Measurements from ENCODE around the gene SESTD1.
"Not testable (repeated sequence)": the region's sequence is repeated elsewhere in the genome, so short reads cannot be mapped to it uniquely, and the experiment has no call there.

The SESTD1 gene

DNA sequence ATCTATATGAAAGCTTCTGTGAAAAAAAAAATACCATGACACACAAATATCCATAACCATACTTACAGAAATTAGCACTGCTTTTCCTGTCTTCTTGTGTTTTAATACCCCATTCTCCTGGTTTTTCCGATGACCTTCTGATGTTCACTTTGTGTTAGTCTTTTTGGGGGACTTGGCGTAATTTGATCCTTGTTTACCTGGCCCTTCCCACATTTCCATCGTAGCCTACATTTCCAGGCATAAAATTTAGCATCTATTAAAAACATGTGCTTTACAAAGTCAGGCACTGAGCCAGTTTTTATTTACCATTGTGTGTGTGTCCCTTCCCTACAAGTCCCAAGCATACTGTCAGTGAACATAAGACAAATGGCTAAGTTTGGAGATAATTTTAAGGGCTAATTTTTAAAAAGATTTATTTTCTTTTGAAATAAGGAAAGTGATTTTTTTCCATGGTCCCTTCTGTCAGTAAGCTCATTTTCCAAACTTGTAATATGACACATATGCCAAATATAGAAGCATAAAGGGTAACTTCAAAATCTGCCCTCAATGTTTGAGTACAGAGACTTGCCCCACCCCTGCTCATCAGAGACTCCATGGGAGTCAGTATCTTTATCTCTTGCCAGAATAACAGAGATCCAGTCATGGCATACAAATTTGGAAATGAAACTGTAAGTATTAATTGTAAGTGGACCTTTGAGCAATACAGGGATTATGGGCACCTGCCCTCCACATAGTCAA lies 27.3 kb downstream of the SESTD1 start:
- DNase-seq (ENCODE audit: low read depth in 2 of 2) = no peak

DNA sequence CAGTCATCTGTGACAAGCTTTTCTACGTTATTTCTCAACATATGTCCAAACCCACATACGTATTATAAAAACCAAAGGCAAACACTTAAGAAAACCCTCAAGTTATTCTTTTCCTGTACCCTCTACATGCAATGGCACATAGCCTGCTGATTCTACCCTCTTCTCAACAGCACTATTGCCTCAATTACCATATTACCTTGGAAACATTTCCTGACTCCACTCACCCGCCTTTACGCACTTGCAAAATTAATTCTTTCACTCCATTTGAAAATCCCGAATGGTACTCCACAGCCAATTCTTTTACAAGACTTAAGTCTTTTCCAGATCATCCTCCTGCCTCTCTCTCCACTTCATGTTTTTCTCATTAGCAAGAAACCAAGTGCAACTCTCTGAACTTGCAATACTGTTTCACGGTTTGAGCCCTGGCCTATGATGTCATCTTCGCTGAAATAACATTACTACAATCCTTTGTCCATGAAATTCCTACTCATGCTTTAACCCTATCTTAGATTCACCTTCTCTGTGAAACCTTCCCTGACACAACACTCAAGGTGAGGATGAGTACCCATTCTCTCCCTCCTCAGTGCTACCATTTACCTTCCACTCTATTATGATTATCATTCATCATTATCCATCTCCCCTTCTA lies 29.0 kb downstream of the SESTD1 start:
- DNase-seq (ENCODE audit: low read depth in 2 of 2) = no peak

DNA sequence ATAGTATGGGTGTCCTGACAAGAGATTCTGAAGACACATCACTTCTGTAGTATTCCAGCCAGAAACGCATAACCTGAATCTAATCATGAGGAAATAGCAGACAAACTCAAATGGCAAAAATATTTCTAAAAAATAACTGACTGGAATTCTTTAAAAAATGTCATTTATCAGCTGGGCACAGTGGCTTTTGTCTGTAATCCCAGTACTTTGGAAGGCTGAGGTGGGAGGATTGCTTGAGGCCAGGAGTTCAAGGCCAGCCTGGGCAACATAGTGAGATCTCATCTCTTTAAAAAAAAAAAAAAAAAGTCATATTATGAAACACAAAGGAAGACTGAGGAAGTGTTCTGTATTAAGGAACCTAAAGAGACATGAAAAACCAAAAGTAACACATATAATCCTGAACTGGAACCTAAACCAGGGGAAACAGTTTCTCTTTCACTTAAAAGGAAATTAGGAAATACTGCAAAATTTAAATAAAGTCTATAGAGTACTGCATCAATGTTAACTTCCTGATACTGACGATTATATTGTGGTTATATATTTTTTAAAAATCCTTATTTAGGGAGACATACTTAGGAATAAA lies 29.9 kb downstream of the SESTD1 start:
- no peak for DNase-seq (ENCODE audit: low read depth in 2 of 2)

DNA sequence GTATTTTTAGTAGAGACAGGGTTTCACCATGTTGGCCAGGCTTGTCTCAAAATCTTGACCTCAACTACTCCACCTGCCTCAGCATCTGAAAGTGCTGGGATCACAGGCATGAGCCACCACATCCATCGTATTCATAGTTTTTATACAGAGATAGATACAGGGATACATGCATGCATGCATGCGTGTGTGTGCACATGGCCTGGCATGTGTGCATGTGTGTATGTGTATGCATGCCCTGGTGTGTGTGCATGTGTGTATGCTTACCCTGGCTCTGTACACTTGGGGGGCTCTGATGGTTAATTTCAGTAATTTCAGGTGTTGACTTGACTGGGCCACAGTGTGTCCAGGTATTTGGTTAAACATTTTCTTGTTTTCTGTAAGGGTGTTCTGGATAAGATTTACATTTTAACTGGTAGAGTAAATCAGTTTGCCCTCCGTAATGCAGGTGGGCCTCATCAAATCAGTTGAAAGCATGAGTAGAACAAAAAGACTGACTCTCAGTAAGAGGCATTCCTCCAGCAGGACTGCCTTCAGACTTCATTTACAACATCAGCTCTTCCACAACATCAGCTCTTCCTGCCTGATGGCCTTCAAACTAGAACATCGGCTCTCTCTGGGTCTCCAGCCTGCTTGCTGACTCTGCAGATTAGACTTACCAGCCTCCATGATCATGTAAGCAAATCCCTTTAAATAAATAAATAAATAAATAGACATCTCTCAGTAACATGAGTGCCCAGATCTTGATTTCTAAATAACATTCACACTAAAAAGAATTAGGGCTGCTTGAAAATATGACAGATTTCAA lies 30.8 kb downstream of the SESTD1 start:
- DNase-seq (ENCODE audit: low read depth in 2 of 2) = no peak

DNA sequence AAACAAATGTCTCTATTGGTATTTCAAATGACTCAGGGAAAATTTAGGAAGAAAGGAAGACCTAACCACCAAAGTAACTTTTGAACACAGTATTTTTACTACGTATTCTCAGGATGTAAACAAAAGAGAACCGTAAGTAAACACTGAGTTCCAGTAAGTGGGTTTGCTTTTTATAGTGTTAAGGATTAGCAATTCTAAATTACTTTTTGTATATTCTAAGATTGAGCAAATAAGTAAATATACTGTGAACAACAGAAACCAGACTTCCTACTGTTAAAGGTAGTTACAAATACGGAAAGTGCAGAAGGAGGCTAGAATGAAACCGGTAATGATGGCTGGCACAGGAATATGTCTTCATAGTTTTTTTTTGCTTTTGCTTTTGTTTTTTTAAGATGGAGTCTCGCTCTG lies 31.5 kb downstream of the SESTD1 start:
- no peak for DNase-seq (ENCODE audit: low read depth in 2 of 2)

DNA sequence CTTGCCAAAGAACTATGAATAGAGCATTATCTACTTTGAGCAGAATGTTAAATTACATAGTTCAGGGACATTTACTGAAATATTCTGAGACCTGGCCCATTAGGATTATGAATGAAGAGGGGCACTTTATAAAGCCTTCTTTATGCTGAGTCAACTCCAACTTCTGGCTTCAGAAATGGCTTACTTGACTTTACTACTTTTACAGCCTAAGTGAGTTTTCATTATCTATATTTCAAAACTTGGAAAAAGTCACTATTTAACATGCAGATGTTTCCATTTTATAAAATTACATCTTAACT lies 37.7 kb downstream of the SESTD1 start:
- DNase-seq (ENCODE audit: low read depth in 2 of 2) = no peak

DNA sequence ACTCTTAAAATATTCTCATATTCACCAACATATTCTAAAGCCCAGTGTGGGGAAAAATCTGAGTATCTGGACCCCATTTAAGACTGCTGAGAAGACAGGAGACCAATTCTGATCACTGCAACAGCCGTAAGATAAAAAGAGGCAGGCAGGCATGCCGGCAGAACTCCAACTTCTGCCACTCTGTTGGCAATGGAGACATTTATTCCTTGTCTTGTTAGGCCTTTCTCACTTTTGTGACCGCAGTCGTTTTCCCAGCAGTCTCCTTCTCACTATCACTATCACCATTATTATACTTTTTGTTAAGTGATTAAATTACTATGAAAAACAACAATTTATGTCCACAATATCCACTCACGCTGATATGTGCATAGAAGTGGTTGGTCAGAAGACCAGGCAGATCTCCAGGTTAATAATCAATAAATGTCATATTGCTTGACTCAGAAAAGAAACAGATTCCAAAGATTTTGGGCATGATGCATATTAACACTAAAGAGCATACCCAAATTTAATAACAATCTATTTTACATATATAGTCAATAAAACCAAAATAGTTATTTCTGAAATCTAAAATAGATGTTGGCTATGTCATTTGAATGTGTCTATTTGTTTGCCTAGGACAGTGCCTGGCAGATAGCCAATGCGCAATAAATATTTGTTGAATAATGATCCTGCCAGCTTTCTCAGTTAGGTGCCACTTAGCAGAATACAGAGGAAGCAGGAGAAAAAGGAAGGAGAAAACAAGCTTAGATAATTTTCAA lies 38.2 kb downstream of the SESTD1 start:
- DNase-seq (ENCODE audit: low read depth in 2 of 2) = no peak

DNA sequence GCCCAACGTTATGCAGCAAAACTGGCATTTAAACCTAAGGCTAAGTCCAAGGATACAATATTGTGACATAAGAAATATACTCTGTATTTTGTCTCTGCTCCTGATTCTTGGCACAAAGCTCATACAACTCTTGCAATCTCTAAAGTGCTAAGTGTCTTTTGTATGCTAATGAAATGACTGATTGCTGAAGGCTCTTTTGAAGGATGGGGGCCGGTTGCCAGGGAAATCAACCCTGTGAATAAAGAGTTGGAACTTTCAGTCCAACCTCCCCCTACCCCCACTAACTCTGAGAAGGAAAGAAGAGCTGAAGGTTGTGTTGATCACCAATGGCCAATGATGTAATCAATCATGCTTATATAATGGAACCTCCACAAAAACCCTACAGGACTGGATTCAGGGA lies 40.3 kb downstream of the SESTD1 start:
- DNase-seq (ENCODE audit: low read depth in 2 of 2) = no peak

DNA sequence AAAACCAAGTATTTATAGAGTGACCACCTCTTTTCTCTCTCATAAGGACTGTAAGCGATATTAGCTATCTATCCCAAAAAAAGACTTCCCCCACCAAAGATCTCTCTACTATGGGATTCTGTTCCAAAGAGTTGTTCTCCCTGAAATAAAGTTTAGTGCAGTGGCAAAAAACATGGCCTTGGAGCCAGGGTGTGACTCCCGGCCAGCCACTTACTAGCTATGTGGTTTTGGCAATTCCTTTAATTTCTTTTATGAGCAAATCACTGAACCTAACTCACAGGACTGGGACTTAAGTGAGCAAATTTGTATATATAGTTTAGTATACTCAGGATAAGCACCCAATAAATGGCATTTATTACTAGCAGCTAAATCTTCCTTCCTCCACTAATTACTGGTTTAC lies 42.6 kb downstream of the SESTD1 start:
- no peak for DNase-seq (ENCODE audit: low read depth in 2 of 2)

DNA sequence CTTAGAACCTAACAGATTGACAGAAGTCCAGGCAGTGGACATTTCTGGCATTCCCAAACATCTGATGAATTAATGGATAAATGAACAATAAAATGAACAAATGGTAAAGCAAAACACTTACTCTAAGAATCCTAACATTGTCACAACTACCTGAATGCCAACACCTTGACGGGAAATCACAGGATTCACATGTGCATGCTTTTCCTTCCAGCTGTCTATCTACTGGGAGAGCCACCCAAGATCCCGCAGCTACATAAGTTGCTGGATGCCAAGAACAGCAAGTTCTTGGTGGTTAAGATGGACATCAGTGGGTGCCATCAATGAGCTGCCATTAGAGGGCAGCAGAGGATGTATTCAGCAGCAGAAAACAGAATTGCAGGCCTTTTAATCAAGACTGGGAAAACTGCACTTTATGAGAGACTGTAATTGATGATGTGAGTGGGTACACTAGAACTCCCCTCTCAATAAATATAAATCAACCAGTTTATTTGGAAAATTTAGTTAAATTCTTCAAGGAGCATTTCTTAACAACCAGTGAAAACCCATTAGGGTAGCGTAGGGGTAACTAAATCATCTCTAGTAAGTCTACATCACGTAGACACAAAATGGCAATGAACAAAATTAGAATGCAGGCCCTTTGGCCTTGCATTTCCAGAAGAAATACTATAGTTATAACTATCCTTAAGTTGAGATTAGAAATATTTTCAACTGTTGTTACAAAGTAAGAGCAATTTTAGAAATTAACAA lies 45.6 kb downstream of the SESTD1 start:
- peak; percentile 7 to 10 for DNase-seq (ENCODE audit: low read depth in 2 of 2)

DNA sequence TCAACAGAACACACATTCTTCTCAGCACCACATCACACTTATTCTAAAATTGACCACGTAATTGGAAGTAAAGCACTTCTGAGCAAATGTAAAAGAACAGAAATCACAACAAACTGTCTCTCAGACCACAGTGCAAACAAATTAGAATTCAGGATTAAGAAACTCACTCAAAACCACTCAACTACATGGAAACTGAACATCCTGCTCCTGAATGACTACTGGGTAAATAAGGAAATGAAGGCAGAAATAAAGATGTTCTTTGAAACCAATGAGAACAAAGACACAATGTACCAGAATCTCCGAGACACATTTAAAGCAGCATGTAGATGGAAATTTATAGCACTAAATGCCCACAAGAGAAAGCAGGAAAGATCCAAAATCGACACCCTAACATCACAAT lies 50.0 kb downstream of the SESTD1 start:
- not testable (repeated sequence) for DNase-seq (ENCODE audit: low read depth in 2 of 2)

DNA sequence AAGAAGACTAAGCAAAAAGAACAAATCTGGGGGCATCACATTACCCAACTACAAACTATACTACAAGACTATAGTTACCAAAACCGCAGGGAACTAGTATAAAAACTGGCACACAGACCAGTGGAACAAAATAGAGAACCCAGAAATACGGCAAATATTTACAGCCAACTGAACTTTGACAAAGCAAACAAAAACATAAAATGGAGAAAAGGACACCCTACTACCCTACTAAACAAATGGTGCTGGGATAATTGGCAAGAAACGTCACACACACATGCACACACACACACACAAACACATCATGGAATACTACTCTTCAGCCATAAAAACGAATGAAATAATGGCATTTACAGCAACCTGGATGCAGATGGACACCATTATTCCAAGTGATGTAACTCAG lies 53.3 kb downstream of the SESTD1 start:
- DNase-seq (ENCODE audit: low read depth in 2 of 2) = no peak

DNA sequence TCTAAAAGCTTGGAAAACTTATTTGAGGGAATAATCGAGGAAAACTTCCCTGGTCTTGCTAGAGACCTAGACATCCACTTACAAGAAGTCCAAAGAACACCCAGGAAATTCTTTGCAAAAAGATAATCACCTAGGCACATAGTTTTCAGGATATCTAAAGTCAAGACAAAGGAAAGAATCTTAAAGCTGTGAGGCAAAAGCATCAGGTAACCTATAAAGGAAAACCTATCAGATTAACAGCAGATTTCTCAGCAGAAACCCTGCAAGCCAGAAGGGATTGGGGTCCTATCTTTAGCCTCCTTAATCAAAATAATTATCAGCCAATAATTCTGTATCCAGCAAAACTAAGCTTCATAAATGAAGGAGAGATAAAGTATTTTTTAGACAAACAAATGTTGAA lies 56.4 kb downstream of the SESTD1 start:
- not testable (repeated sequence) for DNase-seq (ENCODE audit: low read depth in 2 of 2)

DNA sequence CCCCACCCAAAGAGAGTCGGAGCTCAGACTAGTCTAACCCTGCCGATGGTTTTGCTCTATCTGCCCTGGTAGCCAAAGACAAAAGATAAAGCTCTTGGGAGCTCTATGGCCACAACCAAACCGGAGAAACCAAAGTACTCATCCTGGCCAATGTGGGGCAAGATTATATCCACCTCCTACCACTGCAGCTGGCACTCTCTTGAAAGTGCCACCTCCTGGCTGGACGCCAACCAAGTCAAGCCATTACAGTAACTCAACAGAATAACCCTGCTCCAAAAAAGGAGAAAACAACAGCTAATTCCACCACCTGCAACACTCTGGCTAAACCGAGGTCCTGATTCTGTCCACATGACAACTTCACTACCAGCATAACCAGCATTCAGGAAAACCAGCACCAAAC lies 57.6 kb downstream of the SESTD1 start:
- no peak for DNase-seq (ENCODE audit: low read depth in 2 of 2)

DNA sequence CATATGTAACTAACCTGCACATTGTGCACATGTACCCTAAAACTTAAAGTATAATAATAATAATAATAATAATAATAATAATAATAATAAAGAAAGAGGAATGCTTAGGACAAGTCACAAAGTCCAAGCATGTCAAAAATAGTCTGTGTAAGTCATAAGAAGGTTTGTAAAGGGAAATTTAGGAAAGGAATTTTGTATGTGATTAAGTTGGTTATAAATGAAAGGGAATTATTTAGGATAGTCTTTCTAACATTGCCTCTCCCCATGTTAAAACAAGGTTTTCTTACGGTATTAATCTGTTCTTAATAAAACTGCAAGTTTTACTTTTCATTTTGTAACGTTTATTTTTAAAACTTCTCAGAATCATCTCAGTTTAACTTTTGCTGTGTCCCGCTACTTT lies 62.8 kb downstream of the SESTD1 start:
- no peak for DNase-seq (ENCODE audit: low read depth in 2 of 2)

DNA sequence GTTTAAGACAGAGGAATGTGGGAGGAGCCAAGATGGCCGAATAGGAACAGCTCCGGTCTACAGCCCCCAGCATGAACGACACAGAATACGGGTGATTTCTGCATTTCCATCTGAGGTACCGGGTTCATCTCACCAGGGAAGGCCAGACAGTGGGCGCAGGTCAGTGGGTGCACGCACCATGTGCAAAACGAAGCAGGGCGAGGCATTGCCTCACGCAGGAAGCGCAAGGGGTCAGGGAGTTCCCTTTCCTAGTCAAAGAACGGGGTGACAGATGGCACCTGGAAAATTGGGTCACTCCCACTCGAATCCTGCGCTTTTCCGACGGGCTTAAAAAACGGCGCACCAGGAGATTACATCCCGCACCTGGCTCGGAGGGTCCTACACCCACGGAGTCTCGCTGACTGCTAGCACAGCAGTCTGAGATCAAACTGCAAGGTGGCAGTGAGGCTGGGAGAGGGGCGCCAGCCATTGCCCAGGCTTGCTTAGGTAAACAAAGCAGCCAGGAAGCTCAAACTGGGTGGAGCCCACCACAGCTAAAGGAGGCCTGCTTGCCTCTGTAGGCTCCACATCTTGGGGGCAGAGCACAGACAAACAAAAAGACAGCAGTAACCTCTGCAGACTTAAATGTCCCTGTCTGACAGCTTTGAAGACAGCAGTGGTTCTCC lies 68.6 kb downstream of the SESTD1 start:
- not testable (repeated sequence) for DNase-seq (ENCODE audit: low read depth in 2 of 2)

DNA sequence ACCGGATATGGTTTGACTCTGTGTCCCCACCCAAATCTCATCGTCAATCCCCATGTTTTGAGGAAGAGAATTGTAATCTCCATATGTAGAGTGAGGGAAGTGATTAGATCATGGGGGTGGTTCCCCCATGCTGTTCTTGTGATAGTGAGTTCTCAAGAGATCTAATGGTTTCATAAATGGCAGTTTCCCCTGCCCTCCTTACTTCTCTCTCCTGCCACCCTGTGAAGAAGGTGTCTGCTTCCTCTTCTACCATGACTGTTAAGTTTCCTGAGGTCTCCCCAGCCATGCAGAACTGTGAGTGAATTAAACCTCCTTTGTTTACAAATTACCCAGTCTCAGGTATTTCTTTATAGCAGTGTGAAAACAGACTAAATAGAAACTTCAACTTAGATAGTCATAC lies 69.5 kb downstream of the SESTD1 start:
- DNase-seq (ENCODE audit: low read depth in 2 of 2) = no peak

DNA sequence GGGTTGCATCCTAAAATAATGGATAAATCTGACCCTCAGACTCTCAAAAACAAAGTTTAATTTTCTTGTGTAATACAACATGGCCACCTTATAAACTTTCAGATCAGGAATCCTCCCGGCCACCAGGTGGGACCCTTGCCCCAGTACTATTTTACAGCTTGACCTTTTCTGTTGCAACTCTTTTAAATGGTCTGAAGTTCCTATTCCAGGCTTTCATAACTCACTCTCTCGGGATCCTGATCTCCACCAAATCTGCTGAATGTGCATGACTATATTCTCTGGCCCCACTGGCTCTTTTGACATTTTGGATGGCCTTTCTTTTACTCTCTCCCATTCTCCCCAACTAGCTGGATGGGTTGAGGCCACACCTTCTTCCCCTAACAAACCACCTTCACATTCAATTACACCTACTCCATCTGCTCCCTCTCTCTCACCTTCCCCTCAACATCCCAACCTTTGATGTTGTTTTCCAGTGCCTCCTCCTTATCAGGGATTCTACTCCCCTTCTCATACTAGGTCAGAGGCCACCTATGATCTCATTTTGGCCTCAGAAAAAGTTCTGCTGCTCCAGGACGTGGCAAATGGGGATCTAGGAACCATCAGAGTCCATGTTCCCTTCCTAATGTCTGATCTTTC lies 70.8 kb downstream of the SESTD1 start:
- no peak for DNase-seq (ENCODE audit: low read depth in 2 of 2)

DNA sequence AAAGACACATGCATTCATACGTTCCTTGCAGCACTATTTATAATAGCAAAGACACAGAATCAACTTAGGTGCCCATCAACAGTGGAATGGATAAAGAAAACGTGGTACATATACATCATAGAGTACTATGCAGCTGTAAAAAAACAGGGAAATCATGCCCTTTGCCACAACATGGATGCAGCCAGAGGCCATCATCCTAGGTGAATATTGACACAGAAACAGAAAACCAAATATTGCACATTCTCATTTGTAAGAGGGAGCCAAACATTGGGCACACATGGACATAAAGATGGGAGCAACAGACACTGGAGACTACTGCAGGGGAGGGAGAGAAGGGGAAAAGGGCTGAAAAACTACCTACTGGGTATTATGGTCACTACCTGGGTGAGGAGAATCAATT lies 73.5 kb downstream of the SESTD1 start:
- DNase-seq (ENCODE audit: low read depth in 2 of 2) = no peak

DNA sequence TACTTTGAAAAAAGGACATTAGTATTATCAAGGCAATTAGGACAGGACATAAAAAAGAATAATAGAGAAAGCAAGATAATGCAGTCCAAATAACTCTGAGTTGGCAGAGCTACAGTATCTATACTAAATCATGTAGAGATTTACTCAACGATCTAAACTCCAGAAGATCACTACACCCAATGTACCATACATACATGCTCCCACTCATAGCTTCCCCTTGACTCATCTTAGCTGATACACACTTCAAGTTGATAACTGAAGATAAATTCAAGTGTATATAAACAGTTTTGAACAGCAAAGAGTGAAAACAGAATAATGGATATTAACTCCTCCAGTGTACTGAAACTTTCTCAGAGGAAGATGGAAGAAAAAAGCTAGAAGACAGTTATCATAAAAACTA lies 78.5 kb downstream of the SESTD1 start:
- DNase-seq (ENCODE audit: low read depth in 2 of 2) = no peak
